ENCODE measurements around the gene MGARP. TPM values are rescaled to one million over a fixed set of nuclear protein-coding genes. Genes with fewer than 3 reads are reported as not detected.

The MGARP gene
- total RNA-seq, 4 donors from 2014 or later: 0.63 to 20.6 (median 7.5) TPM

DNA sequence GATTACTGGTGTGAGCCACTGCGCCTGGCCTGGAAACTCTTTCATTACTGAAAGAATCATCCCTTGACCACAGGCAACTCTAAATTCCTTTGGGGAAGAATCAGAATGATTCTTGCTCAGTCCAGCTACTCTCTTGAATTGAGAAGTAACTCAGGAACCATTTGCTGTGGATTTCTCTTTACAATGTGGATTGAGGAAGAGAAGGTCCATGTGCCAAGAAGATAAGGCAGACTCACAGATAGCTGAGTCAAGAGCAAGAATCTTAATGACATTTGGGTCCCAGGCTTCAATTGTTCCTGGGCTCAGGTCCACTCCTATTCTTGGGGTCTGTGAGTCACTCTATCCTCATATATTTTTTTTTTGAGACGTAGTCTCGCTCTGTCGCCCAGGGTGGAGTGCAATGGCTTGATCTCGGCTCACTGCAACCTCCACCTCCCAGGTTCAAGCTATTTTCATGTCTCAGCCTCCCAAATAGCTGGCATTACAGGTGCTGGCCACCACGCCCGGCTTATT, 6.2 kb upstream of the MGARP start:
- DNase-seq (ENCODE audit: low spot score): no peak
- no peak for ATAC-seq (ENCODE audit: low FRiP score)
- TF ChIP-seq, protein P1, sequence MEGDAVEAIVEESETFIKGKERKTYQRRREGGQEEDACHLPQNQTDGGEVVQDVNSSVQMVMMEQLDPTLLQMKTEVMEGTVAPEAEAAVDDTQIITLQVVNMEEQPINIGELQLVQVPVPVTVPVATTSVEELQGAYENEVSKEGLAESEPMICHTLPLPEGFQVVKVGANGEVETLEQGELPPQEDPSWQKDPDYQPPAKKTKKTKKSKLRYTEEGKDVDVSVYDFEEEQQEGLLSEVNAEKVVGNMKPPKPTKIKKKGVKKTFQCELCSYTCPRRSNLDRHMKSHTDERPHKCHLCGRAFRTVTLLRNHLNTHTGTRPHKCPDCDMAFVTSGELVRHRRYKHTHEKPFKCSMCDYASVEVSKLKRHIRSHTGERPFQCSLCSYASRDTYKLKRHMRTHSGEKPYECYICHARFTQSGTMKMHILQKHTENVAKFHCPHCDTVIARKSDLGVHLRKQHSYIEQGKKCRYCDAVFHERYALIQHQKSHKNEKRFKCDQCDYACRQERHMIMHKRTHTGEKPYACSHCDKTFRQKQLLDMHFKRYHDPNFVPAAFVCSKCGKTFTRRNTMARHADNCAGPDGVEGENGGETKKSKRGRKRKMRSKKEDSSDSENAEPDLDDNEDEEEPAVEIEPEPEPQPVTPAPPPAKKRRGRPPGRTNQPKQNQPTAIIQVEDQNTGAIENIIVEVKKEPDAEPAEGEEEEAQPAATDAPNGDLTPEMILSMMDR (IDR thresholded peaks at IDR 0.05): no peak

DNA sequence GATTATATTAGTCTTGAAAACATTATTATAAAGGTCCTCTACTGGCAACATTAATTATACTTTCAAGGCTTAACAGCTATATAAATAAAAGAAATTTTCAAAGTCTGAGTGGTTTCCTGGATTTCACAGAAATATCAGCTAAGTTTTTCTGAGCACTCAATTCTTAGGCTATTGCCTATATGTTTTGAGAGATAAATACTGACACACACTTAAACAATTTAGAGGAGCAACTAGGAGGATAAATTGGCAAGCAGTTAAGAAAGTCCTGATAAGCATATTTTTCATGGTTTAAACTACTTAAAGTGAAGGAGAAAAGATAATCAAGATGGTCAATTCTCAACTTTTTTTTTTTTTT, 2.7 kb upstream of the MGARP start:
- DNase-seq (ENCODE audit: low spot score) (no peak), ATAC-seq (ENCODE audit: low FRiP score) (no peak)
- TF ChIP-seq, protein P1 (IDR thresholded peaks at IDR 0.05): no peak

DNA sequence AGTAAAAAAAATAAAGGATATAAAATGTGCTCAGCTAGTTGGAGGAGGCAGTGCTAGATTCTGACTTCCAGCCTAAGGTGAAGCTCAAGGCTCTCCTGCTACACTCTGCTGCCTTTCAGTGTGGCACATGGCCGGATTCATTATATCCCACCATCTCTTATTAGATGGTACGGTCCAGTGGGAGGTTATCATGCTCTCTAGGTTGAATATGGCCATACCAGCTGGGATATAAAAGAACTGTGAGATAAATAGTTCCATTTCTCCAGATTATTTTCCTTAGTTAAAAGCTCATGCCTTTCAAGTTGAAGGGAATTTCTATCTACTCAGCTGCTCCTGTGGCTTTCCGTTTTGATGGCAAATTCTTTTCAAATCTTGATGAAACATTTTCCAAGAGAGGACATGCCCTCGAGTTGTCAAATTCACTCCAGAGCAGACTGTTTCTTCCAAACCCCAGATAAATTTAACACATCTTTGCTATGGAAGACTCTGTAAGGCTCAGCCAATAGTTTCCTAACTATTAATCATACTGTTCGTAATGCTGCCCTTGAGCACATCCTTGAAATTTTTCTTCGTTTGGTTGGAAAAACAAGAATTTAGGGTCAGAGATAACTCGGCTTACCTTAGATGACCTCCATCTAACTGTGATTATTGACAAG, 2.2 kb upstream of the MGARP start:
- TF ChIP-seq, protein P1 (IDR thresholded peaks at IDR 0.05): no peak
- ATAC-seq (ENCODE audit: low FRiP score) (no peak), DNase-seq (ENCODE audit: low spot score) (no peak)

DNA sequence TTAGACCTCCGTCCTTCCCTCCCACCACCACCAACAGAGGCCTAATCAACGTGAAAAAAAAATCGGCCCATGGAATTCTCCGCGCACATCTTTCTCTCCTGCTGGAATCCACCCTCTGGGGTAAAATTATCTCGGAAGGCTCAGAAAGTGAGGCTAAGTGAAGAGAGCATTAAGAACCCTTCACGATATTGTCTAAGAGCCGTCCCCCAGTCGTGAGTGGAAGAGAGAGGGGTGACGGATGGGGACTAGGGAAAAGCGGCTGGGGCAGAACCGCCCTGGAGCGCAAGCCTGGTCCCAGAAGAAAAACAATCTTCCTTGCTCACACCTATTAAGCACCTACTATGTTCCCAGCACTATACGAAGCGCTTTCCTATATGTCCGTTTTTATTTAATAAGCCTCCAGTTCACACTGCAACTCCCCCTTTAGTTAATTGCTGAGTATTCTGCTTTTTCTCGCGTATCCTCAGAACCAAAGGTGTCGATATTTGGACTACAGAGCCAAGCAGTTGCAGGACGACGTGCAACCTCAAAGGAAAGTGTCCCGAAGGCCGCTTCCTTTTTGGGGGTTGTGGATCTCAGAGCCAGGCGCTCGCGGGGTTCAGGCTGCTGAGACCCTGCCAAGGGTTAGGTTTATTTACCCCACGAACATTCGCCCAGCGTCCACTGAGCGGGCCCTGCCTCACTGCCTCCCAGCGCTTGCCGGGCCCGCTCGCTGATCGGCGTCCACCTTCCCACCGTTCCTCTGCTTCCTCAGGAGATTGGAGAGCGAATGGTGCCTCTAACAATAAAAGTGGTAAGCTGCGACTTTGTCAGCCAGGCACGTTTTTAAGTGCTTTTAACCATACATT, 889 bp downstream of the MGARP start:
- ATAC-seq (ENCODE audit: low FRiP score) (peak; percentile 62), DNase-seq (ENCODE audit: low spot score) (no peak)
- TF ChIP-seq, protein P1 (IDR thresholded peaks at IDR 0.05): no peak

DNA sequence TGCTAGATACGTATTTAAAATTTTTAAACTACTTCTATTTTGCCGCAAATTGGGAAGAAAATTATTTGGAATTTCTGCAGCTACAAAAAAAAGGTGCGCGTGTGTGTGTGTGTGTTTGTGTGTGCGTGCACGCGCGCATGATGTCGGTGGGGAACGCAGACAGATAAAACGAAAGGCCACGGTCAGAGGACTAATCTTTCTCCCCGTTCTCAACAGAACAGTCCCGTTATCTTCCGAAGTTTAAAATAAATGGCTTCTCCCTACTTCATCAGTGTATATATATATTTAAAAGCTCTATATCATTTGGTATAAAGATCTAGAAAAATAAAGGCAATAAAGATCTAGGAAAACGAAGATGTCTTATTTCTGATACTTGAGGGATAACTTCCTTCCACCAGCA, 1.5 kb downstream of the MGARP start:
- DNase-seq (ENCODE audit: low spot score) (no peak), ATAC-seq (ENCODE audit: low FRiP score) (no peak)
- TF ChIP-seq, protein P1 (IDR thresholded peaks at IDR 0.05): no peak

DNA sequence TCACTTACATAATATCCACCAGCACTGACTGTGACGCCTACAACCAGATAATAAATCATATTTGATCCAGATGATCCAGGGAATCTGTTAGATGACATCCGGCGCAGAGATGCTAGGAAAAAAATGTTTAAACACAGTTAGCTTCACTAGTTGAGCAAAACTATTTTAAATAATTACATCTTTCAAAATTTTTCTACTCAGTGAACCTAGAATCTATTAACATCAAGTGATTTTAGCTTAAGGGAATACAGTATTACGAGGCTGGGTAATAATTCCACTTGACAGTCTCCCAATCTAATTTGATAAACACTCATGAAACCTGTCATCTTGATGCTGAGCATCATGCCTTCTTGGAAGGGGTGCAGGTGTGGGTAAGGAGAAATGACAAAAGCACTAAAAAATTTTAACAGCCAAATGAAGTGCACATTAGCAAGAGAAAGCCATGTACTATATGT, 4.7 kb downstream of the MGARP start:
- DNase-seq (ENCODE audit: low spot score): no peak
- ATAC-seq (ENCODE audit: low FRiP score): no peak
- TF ChIP-seq, protein P1 (IDR thresholded peaks at IDR 0.05): no peak

Data from omental fat pad (tissue), 4 donors.